ENCODE data around the gene CLDN16. TPM values are rescaled to one million over a fixed set of nuclear protein-coding genes. Genes with fewer than 3 reads are reported as not detected.

Gene CLDN16
- total RNA-seq, 1 experiment from 2014 or later = not detected

- H4K20me1 ChIP-seq (ENCODE audit: insufficient read depth) = no peaks in the 10 kb centered on the region
- intact Hi-C loops (cut with micrococcal nuclease) = no loop called here
- H2AFZ ChIP-seq (ENCODE audit: low read depth, low read length, poor library complexity, severe bottlenecking) = no peak overlapping the region
- ChIA-PET RAD21 (ENCODE audit: low non-redundant PET in 1 of 2, low total read pairs in 2 of 2, uncharacterized antibody in 2 of 2, unreplicated experiment in 2 of 2) (no interaction called here), CTCF (no interaction called here), POLR2A (no interaction called here)
- TF ChIP-seq CBX3 (IDR thresholded peaks at IDR 0.05; ENCODE audit: low read depth) (no peak), SP1 (IDR thresholded peaks at IDR 0.05; ENCODE audit: low read depth) (no peak), FOSL1 (IDR thresholded peaks at IDR 0.05; ENCODE audit: low read depth) (no peak), ELF1 (IDR thresholded peaks at IDR 0.05; ENCODE audit: borderline replicate concordance, low read depth) (no peak), MAX (IDR thresholded peaks at IDR 0.05) (no peak), EZH2 (IDR thresholded peaks at IDR 0.05) (no peak), EGR1 (IDR thresholded peaks at IDR 0.05; ENCODE audit: low read depth) (no peak), YY1 (IDR thresholded peaks at IDR 0.05; ENCODE audit: extremely low read depth, insufficient replicate concordance, low read depth, low read length) (no peak), ZFX (IDR thresholded peaks at IDR 0.05) (no peak), ZNF274 (IDR thresholded peaks at IDR 0.05; ENCODE audit: low read depth, low read length) (no peak), POLR2A (IDR thresholded peaks at IDR 0.05; ENCODE audit: borderline replicate concordance, extremely low read depth, insufficient read depth, insufficient read length) (no peak), RAD21 (IDR thresholded peaks at IDR 0.05; ENCODE audit: low read depth) (no peak), SRF (IDR thresholded peaks at IDR 0.05; ENCODE audit: low read depth) (no peak), CTCF (IDR thresholded peaks at IDR 0.05 in 2 of 3, conservative IDR thresholded peaks at IDR 0.05 in 1 of 3; ENCODE audit: borderline replicate concordance in 1 of 3, insufficient read depth in 1 of 3, low read depth in 2 of 3, low read length in 2 of 3) (no peak), CEBPB (IDR thresholded peaks at IDR 0.05; ENCODE audit: low read depth) (no peak), SIN3A (IDR thresholded peaks at IDR 0.05; ENCODE audit: low read depth) (no peak), POLR2AphosphoS5 (IDR thresholded peaks at IDR 0.05; ENCODE audit: low read depth, low read length) (no peak), REST (IDR thresholded peaks at IDR 0.05; ENCODE audit: low read depth) (no peak), JUND (IDR thresholded peaks at IDR 0.05) (no peak)
- TF ChIP-seq, protein P1, sequence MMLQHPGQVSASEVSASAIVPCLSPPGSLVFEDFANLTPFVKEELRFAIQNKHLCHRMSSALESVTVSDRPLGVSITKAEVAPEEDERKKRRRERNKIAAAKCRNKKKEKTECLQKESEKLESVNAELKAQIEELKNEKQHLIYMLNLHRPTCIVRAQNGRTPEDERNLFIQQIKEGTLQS (IDR thresholded peaks at IDR 0.05) = no peak
- DNase-seq (ENCODE audit: low read depth, low spot score) (no peak), ATAC-seq (no peak)
- H3K9ac ChIP-seq (ENCODE audit: low read length) = no peak overlapping the region
- no peaks in the 10 kb centered on the region for H3K27me3 ChIP-seq (ENCODE audit: insufficient read depth, low read length)
- H3K4me2 ChIP-seq (ENCODE audit: low read length) = no peak overlapping the region
- H3K4me3 ChIP-seq (replicated peaks in 1 of 2; ENCODE audit: low read depth in 1 of 2, low read length in 2 of 2) = no peak overlapping the region
- BruUV-seq (replicated peaks) = no TSS peak
- no peaks in the 10 kb centered on the region for H3K79me2 ChIP-seq (ENCODE audit: insufficient read depth, low read length)
- no peaks in the 10 kb centered on the region for H3K36me3 ChIP-seq (ENCODE audit: control insufficient read depth in 1 of 2, insufficient read depth in 2 of 2, low read length in 2 of 2)
- H3K9me2 ChIP-seq (ENCODE audit: insufficient read depth) = no peaks in the 10 kb centered on the region
- H3K9me3 ChIP-seq (ENCODE audit: control insufficient read depth in 1 of 2, insufficient read depth in 1 of 2, low read depth in 1 of 2, low read length in 2 of 2) = no peaks in the 10 kb centered on the region
- no peak overlapping the region for H3K27ac ChIP-seq (ENCODE audit: low read depth, low read length)
- no peaks in the 10 kb centered on the region for H3K4me1 ChIP-seq (ENCODE audit: control insufficient read depth in 1 of 2, insufficient read depth in 2 of 2, low read length in 2 of 2)
Observed at GRCh38 chr3:190361791-190362190, 26.2 kb upstream of the CLDN16 start.

All from HCT116 (cell line).